Measurements from ENCODE around the gene CPB2.

CPB2 gene

GRCh38 chr13:46121033-46121432 lies 16.2 kb upstream of the CPB2 start:
- DNase-seq (ENCODE audit: low read depth): no peak
- no peak overlapping the region for H3K4me3 ChIP-seq (ENCODE audit: low read length)
- TF ChIP-seq CTCF (conservative IDR thresholded peaks at IDR 0.05; ENCODE audit: low read depth, low read length): no peak

GRCh38 chr13:46119883-46120614 lies 15.2 kb upstream of the CPB2 start:
- H3K4me3 ChIP-seq (ENCODE audit: low read length): no peak overlapping the region
- peak; percentile 52 for DNase-seq (ENCODE audit: low read depth)
- no peak for TF ChIP-seq CTCF (conservative IDR thresholded peaks at IDR 0.05; ENCODE audit: low read depth, low read length)

GRCh38 chr13:46116653-46117502 lies 12.0 kb upstream of the CPB2 start:
- no peak for DNase-seq (ENCODE audit: low read depth)
- H3K4me3 ChIP-seq (ENCODE audit: low read length): no peak overlapping the region
- no peak for TF ChIP-seq CTCF (conservative IDR thresholded peaks at IDR 0.05; ENCODE audit: low read depth, low read length)

GRCh38 chr13:46114613-46115012 lies 9.8 kb upstream of the CPB2 start:
- no peak for TF ChIP-seq CTCF (conservative IDR thresholded peaks at IDR 0.05; ENCODE audit: low read depth, low read length)
- DNase-seq (ENCODE audit: low read depth): no peak

GRCh38 chr13:46113596-46113995 lies 8.8 kb upstream of the CPB2 start:
- no peak for TF ChIP-seq CTCF (conservative IDR thresholded peaks at IDR 0.05; ENCODE audit: low read depth, low read length)
- peak; percentile 86 for DNase-seq (ENCODE audit: low read depth)

More at GRCh38 chr13:46114613-46115012, 9.8 kb upstream of the CPB2 start:
- no peak overlapping the region for H3K4me3 ChIP-seq (ENCODE audit: low read length)

GRCh38 chr13:46111151-46111550 lies 6.3 kb upstream of the CPB2 start:
- no peak overlapping the region for H3K4me3 ChIP-seq (ENCODE audit: low read length)
- no peak for DNase-seq (ENCODE audit: low read depth)
- no peak for TF ChIP-seq CTCF (conservative IDR thresholded peaks at IDR 0.05; ENCODE audit: low read depth, low read length)

More at GRCh38 chr13:46113596-46113995, 8.8 kb upstream of the CPB2 start:
- H3K4me3 ChIP-seq (ENCODE audit: low read length): no peak overlapping the region
